Osteoblast (primary cell): Measurements from ENCODE around the gene TEX22. TPM values are rescaled to one million over a fixed set of nuclear protein-coding genes. Genes with fewer than 3 reads are reported as not detected.

Source experiments
- DNase-seq: peaks from one replicate; pipeline ENCODE4 v3.0.0; 2011; ENCODE audit warnings: low spot score, mixed read lengths; ENCODE audit not compliant: insufficient read length; ENCODE audit errors: missing footprints
- H2AFZ ChIP-seq: 2 replicates; pipeline ENCODE4 v1.6.0; 2011; ENCODE audit warnings: mild to moderate bottlenecking, low read length
- H3K27ac ChIP-seq: 2 replicates; pipeline ENCODE4 v1.5.1; 2011; ENCODE audit warnings: mild to moderate bottlenecking, low read depth, low read length, moderate library complexity
- H3K27me3 ChIP-seq: 2 replicates; pipeline ENCODE4 v1.6.0; 2012; ENCODE audit warnings: mild to moderate bottlenecking, control low read depth, inconsistent platforms, low read length, moderate library complexity; ENCODE audit not compliant: insufficient read depth
- H3K36me3 ChIP-seq: 2 replicates; pipeline ENCODE4 v1.5.1; 2011; ENCODE audit warnings: mild to moderate bottlenecking, low read length, control low read depth, moderate library complexity; ENCODE audit not compliant: insufficient read depth
- H3K4me1 ChIP-seq: 2 replicates; pipeline ENCODE4 v1.5.1; 2011; ENCODE audit warnings: mild to moderate bottlenecking, low read length, control low read depth, moderate library complexity; ENCODE audit not compliant: insufficient read depth
- H3K4me2 ChIP-seq: 2 replicates; pipeline ENCODE4 v1.6.0; 2011; ENCODE audit warnings: mild to moderate bottlenecking, low read length; ENCODE audit not compliant: insufficient read depth
- H3K4me3 ChIP-seq: fragments of 200-600 bp; sonication (generic); 3 replicates; pipeline ENCODE4 v1.5.1; 2012; ENCODE audit warnings: mild to moderate bottlenecking, low read length, inconsistent platforms; ENCODE audit not compliant: insufficient read depth
- H3K79me2 ChIP-seq: 2 replicates; pipeline ENCODE4 v1.6.0; 2012; ENCODE audit warnings: mild to moderate bottlenecking, low read length, control low read depth, inconsistent platforms; ENCODE audit not compliant: insufficient read depth
- H3K9me3 ChIP-seq: 2 replicates; pipeline ENCODE4 v1.5.1; 2011; ENCODE audit warnings: low read depth, low read length, control low read depth
- H4K20me1 ChIP-seq: 2 replicates; pipeline ENCODE4 v1.6.0; 2012; ENCODE audit warnings: mild to moderate bottlenecking, low read length, control low read depth; ENCODE audit not compliant: insufficient read depth
- CTCF ChIP-seq: IDR thresholded peaks from 2 replicates; pipeline ENCODE4 v1.5.1; 2011; ENCODE audit warnings: mild to moderate bottlenecking, low read depth, low read length, moderate library complexity; ENCODE audit errors: extremely low read depth
- total RNA-seq: library from RNA; depleted of rRNA; stranded (reverse); fragments of >200 nt; gene quantifications from 2 replicates; pipeline ENCODE4 v1.2.3, GENCODE V29; 2012

Gene TEX22
- total RNA-seq, 1 donor = under 0.01 TPM

GRCh38 chr14:105449276-105450122 lies 51.2 kb downstream of the TEX22 start:
- Histone ChIP-seq H3K9me3 (no peaks in the 10 kb centered on the region), H3K36me3 (peaks cover 26% of the 10 kb centered on the region), H3K79me2 (peaks cover 29% of the 10 kb centered on the region), H3K27ac (peak overlapping the region; percentile 51), H4K20me1 (peaks cover 16% of the 10 kb centered on the region), H3K4me1 (no peaks in the 10 kb centered on the region), H3K27me3 (no peaks in the 10 kb centered on the region), H3K4me2 (no peak overlapping the region), H3K4me3 (no peak overlapping the region), H2AFZ (no peak overlapping the region)
- TF ChIP-seq CTCF = no peak
- DNase-seq = no peak

- TF ChIP-seq CTCF = no peak
- H2AFZ ChIP-seq = no peak overlapping the region
- DNase-seq = no peak
- H3K9me3 ChIP-seq = no peaks in the 10 kb centered on the region
- H3K4me1 ChIP-seq = no peaks in the 10 kb centered on the region
- no peaks in the 10 kb centered on the region for H3K27me3 ChIP-seq
- peaks cover 16% of the 10 kb centered on the region for H4K20me1 ChIP-seq
- no peak overlapping the region for H3K4me2 ChIP-seq
- H3K36me3 ChIP-seq = peaks cover 26% of the 10 kb centered on the region
- no peak overlapping the region for H3K27ac ChIP-seq
- H3K4me3 ChIP-seq = no peak overlapping the region
- peaks cover 29% of the 10 kb centered on the region for H3K79me2 ChIP-seq
Measured at GRCh38 chr14:105450123-105450505, 51.8 kb downstream of the TEX22 start.

GRCh38 chr14:105450864-105451720 lies 52.8 kb downstream of the TEX22 start:
- no peak overlapping the region for H3K4me3 ChIP-seq

More at GRCh38 chr14:105450864-105451720, 52.8 kb downstream of the TEX22 start:
- no peak overlapping the region for H3K27ac ChIP-seq
- no peaks in the 10 kb centered on the region for H3K4me1 ChIP-seq
- no peak for DNase-seq
- no peaks in the 10 kb centered on the region for H3K27me3 ChIP-seq
- H3K9me3 ChIP-seq = no peaks in the 10 kb centered on the region
- TF ChIP-seq CTCF = no peak
- no peak overlapping the region for H3K4me2 ChIP-seq
- no peak overlapping the region for H2AFZ ChIP-seq
- peaks cover 26% of the 10 kb centered on the region for H3K36me3 ChIP-seq
- H4K20me1 ChIP-seq = peaks cover 14% of the 10 kb centered on the region
- H3K79me2 ChIP-seq = peaks cover 26% of the 10 kb centered on the region
